SK-N-MC (cell line): ENCODE data around the gene BCL10.

Source experiments
- EZH2 ChIP-seq: fragments of 200-600 bp; sonication (generic); IDR thresholded peaks from one replicate; pipeline ENCODE4 v1.6.1; 2017; ENCODE audit warnings: antibody characterized with exemption
- FOXP2 ChIP-seq: optimal IDR thresholded peaks from 2 replicates; pipeline ENCODE3; 2011; ENCODE audit warnings: mild to moderate bottlenecking, moderate library complexity; ENCODE audit not compliant: insufficient read depth; ENCODE audit errors: extremely low read length, control extremely low read depth
- POLR2AphosphoS5 ChIP-seq: IDR thresholded peaks from 2 replicates; pipeline ENCODE4 v1.6.1; 2012; ENCODE audit warnings: mild to moderate bottlenecking, low read depth, low read length, borderline replicate concordance

GRCh38 chr1:85245456-85245855 lies 31.0 kb downstream of the BCL10 start:
- no peak for TF ChIP-seq POLR2AphosphoS5
- TF ChIP-seq EZH2, result no peak
- TF ChIP-seq FOXP2, result no peak
